Measurements from ENCODE around the gene CYTH4. TPM values are rescaled to one million over a fixed set of nuclear protein-coding genes. Genes with fewer than 3 reads are reported as not detected.

The CYTH4 gene
- total RNA-seq, 4 donors from 2014 or later = 17.4 to 83.5 (median 34.4) TPM

DNA sequence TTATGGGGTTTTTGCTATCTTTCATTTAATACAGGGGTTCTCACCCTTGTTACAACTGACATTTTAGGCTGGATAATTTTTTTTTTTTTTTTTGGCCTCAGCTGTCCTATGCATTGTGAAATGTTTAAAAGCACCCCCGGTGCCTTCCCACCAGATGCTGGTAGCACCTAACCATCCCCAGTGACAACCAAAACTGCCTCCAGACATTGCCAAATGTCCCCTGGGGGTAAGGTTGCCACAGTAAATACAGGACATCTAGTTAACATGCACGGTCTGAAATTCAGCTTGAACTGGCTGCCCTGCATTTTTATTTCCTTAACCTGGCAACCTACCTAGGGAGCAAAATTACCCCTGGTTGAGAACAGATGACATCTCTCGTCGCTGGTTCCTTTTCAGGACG lies 72.4 kb downstream of the CYTH4 start:
- ATAC-seq (ENCODE audit: low FRiP score) (no peak), DNase-seq (ENCODE audit: low spot score) (no peak)
- no peak for TF ChIP-seq CTCF (IDR thresholded peaks at IDR 0.05)

- no peak for TF ChIP-seq CTCF (IDR thresholded peaks at IDR 0.05)
- no peak for ATAC-seq (ENCODE audit: low FRiP score)
These were observed 72.9 kb downstream of the CYTH4 start for GRCh38 chr22:37355174-37355573.

GRCh38 chr22:37356922-37357321 lies 74.6 kb downstream of the CYTH4 start:
- ATAC-seq (ENCODE audit: low FRiP score) (no peak), DNase-seq (ENCODE audit: low spot score) (no peak)
- no peak for TF ChIP-seq CTCF (IDR thresholded peaks at IDR 0.05)

More at GRCh38 chr22:37355174-37355573, 72.9 kb downstream of the CYTH4 start:
- DNase-seq (ENCODE audit: low spot score) = no peak

DNA sequence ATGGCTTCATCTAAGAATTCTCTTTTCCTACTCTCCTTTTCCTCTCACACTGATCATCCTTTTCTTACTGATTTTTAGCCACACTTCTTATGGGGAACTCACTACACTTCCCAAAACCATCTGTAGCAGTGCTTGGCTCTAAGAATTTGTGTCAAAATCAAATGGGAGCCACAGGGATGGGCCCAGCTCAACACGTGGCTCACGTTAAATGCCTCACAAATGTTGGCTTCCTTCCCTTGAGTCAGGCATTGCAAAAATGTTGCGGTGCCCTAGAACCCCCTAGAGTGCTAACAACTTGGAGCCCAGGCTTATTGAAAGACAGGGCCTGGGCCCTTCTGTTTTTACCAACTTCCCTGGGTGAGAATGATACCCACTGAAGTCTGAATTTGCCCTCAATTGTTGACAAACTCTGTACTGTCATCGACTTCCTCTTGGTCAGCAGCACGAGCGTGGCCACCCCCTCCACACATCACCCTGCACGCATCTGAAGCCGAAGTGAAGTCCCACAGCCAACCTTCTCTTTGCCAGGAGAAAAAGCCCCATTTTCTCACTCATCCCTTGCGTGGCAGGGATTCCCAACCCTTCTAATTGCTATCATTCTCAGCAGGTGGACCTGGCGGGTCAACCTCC lies 75.3 kb downstream of the CYTH4 start:
- DNase-seq (ENCODE audit: low spot score) = no peak
- no peak for ATAC-seq (ENCODE audit: low FRiP score)
- no peak for TF ChIP-seq CTCF (IDR thresholded peaks at IDR 0.05)

DNA sequence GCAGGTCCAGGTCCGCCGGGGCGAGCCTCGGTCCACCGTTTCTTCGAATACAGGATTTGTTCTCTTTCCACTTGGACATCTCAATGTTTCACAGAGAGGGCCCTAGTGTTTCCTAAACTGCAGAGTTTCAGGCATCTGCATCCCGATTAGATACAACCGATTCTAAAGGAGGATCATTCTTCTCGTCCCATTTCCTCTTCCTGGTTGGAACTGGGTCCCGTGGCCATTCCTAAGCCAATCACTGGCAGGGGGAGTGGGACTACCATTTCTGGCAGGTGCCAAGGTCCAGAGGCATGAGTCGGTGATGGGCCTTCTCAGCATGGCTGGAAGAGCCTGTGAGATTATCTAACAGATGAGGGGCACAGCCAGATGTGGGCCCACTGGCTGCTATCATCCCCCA lies 76.1 kb downstream of the CYTH4 start:
- ATAC-seq (ENCODE audit: low FRiP score) (no peak), DNase-seq (ENCODE audit: low spot score) (no peak)
- TF ChIP-seq CTCF (IDR thresholded peaks at IDR 0.05) = no peak

GRCh38 chr22:37358917-37359316 lies 76.6 kb downstream of the CYTH4 start:
- ATAC-seq (ENCODE audit: low FRiP score) = no peak
- no peak for TF ChIP-seq CTCF (IDR thresholded peaks at IDR 0.05)
- no peak for DNase-seq (ENCODE audit: low spot score)

GRCh38 chr22:37362621-37363020 lies 80.3 kb downstream of the CYTH4 start:
- ATAC-seq (ENCODE audit: low FRiP score) = no peak
- no peak for TF ChIP-seq CTCF (IDR thresholded peaks at IDR 0.05)

More at GRCh38 chr22:37362621-37363020, 80.3 kb downstream of the CYTH4 start:
- DNase-seq (ENCODE audit: low spot score) = no peak
